Measurements from ENCODE around the gene ANP32B. TPM values are rescaled to one million over a fixed set of nuclear protein-coding genes. Genes with fewer than 3 reads are reported as not detected.
"Not testable (repeated sequence)": the region's sequence is repeated elsewhere in the genome, so short reads cannot be mapped to it uniquely, and the experiment has no call there.

The ANP32B gene
- total RNA-seq, 1 donor from 2014 or later, result 19.6 TPM

GRCh38 chr9:97992219-97992618 lies 9.1 kb downstream of the ANP32B start:
- TF ChIP-seq CTCF (IDR thresholded peaks at IDR 0.05) (no peak), EZH2 (IDR thresholded peaks at IDR 0.05) (no peak), EZH2phosphoT487 (IDR thresholded peaks at IDR 0.05) (no peak)
- peaks cover 78% of the 10 kb centered on the region for H4K20me1 ChIP-seq (ENCODE audit: low read depth)
- peaks cover 1% of the 10 kb centered on the region for H3K36me3 ChIP-seq
- no peaks in the 10 kb centered on the region for H3K9me3 ChIP-seq (ENCODE audit: low read depth)
- no peak overlapping the region for H3K4me2 ChIP-seq
- H3K27ac ChIP-seq, result no peak overlapping the region
- peaks cover 74% of the 10 kb centered on the region for H3K79me2 ChIP-seq (ENCODE audit: low read depth)
- H3K27me3 ChIP-seq, result no peaks in the 10 kb centered on the region
- no peak overlapping the region for H3K27ac Mint-ChIP-seq
- H3K4me1 Mint-ChIP-seq, result peaks cover 17% of the 10 kb centered on the region
- no peak for DNase-seq (ENCODE audit: low spot score)
- peaks cover 15% of the 10 kb centered on the region for H3K36me3 Mint-ChIP-seq
- no peak overlapping the region for H2AFZ ChIP-seq (replicated peaks)
- H3K9ac ChIP-seq, result no peak overlapping the region
- no peaks in the 10 kb centered on the region for H3K4me1 ChIP-seq
- no peaks in the 10 kb centered on the region for H3K9me3 Mint-ChIP-seq
- no peaks in the 10 kb centered on the region for H3K27me3 Mint-ChIP-seq (ENCODE audit: insufficient read depth, low read depth)
- H3K4me3 Mint-ChIP-seq, result no peak overlapping the region
- H3F3A ChIP-seq (ENCODE audit: low read depth), result no peaks in the 10 kb centered on the region
- H3K4me3 ChIP-seq, result no peak overlapping the region

- Mint-ChIP-seq H3K36me3 (peaks cover 18% of the 10 kb centered on the region), H3K4me3 (no peak overlapping the region), H3K27me3 (ENCODE audit: insufficient read depth, low read depth) (no peaks in the 10 kb centered on the region), H3K4me1 (peaks cover 13% of the 10 kb centered on the region), H3K9me3 (no peaks in the 10 kb centered on the region), H3K27ac (no peak overlapping the region)
- no peaks in the 10 kb centered on the region for H3F3A ChIP-seq (ENCODE audit: low read depth)
- H3K4me1 ChIP-seq, result no peaks in the 10 kb centered on the region
- no peak overlapping the region for H3K4me3 ChIP-seq
- no peak for TF ChIP-seq EZH2 (IDR thresholded peaks at IDR 0.05)
- no peak for TF ChIP-seq EZH2phosphoT487 (IDR thresholded peaks at IDR 0.05)
- TF ChIP-seq CTCF (IDR thresholded peaks at IDR 0.05), result no peak
- H3K27me3 ChIP-seq, result no peaks in the 10 kb centered on the region
- peaks cover 67% of the 10 kb centered on the region for H3K79me2 ChIP-seq (ENCODE audit: low read depth)
- H3K27ac ChIP-seq, result no peak overlapping the region
- H2AFZ ChIP-seq (replicated peaks), result no peak overlapping the region
- DNase-seq (ENCODE audit: low spot score), result no peak
- no peak overlapping the region for H3K9ac ChIP-seq
- no peaks in the 10 kb centered on the region for H3K9me3 ChIP-seq (ENCODE audit: low read depth)
- peaks cover 78% of the 10 kb centered on the region for H4K20me1 ChIP-seq (ENCODE audit: low read depth)
- H3K4me2 ChIP-seq, result no peak overlapping the region
- H3K36me3 ChIP-seq, result peaks cover 4% of the 10 kb centered on the region
These were observed 9.9 kb downstream of the ANP32B start for GRCh38 chr9:97993000-97993399.

- Histone ChIP-seq H3K4me3 (no peak overlapping the region), H3K4me1 (no peaks in the 10 kb centered on the region), H3K27me3 (no peaks in the 10 kb centered on the region), H3K36me3 (peaks cover 14% of the 10 kb centered on the region), H3K79me2 (ENCODE audit: low read depth) (peaks cover 50% of the 10 kb centered on the region), H3K9me3 (ENCODE audit: low read depth) (no peaks in the 10 kb centered on the region), H3F3A (ENCODE audit: low read depth) (no peaks in the 10 kb centered on the region), H3K9ac (no peak overlapping the region), H3K4me2 (no peak overlapping the region), H3K27ac (no peak overlapping the region), H4K20me1 (ENCODE audit: low read depth) (peaks cover 66% of the 10 kb centered on the region), H2AFZ (replicated peaks) (no peak overlapping the region)
- DNase-seq (ENCODE audit: low spot score), result no peak
- Mint-ChIP-seq H3K27me3 (ENCODE audit: insufficient read depth, low read depth) (peaks cover 2% of the 10 kb centered on the region), H3K9me3 (no peaks in the 10 kb centered on the region), H3K4me1 (peaks cover 9% of the 10 kb centered on the region), H3K27ac (no peak overlapping the region), H3K4me3 (no peak overlapping the region), H3K36me3 (peaks cover 25% of the 10 kb centered on the region)
- TF ChIP-seq EZH2 (IDR thresholded peaks at IDR 0.05) (no peak), EZH2phosphoT487 (IDR thresholded peaks at IDR 0.05) (no peak), CTCF (IDR thresholded peaks at IDR 0.05) (no peak)
These were observed 11.6 kb downstream of the ANP32B start for GRCh38 chr9:97994703-97995102.

GRCh38 chr9:97996676-97997075 lies 13.5 kb downstream of the ANP32B start:
- H3K9me3 Mint-ChIP-seq; H3K27me3 Mint-ChIP-seq (ENCODE audit: insufficient read depth, low read depth): not testable (repeated sequence)
- peaks cover 30% of the 10 kb centered on the region for H3K79me2 ChIP-seq (ENCODE audit: low read depth)

More at GRCh38 chr9:97996676-97997075, 13.5 kb downstream of the ANP32B start:
- peaks cover 31% of the 10 kb centered on the region for H3K36me3 Mint-ChIP-seq
- H3K4me1 ChIP-seq; H3K9me3 ChIP-seq (ENCODE audit: low read depth); H3K27me3 ChIP-seq; H3K4me1 Mint-ChIP-seq; H3K27ac Mint-ChIP-seq; H3K4me3 Mint-ChIP-seq; DNase-seq (ENCODE audit: low spot score); H3F3A ChIP-seq (ENCODE audit: low read depth); H3K9ac ChIP-seq; H3K27ac ChIP-seq; H3K4me2 ChIP-seq; H2AFZ ChIP-seq (replicated peaks); H3K4me3 ChIP-seq: not testable (repeated sequence)
- Histone ChIP-seq H3K36me3 (peaks cover 14% of the 10 kb centered on the region), H4K20me1 (ENCODE audit: low read depth) (peaks cover 47% of the 10 kb centered on the region)
